Measurements from ENCODE around the gene GPHN.

Gene GPHN

GRCh38 chr14:66923251-66923650 is 415.3 kb downstream of the GPHN start:
- DNase-seq: no peak

- DNase-seq: no peak
Measured at GRCh38 chr14:66939409-66939808, 431.5 kb downstream of the GPHN start.

GRCh38 chr14:66944872-66945271 is 436.9 kb downstream of the GPHN start:
- no peak for DNase-seq

GRCh38 chr14:66955159-66955558 is 447.2 kb downstream of the GPHN start:
- no peak for DNase-seq

- no peak for DNase-seq
Measured at GRCh38 chr14:66959437-66960050, 451.6 kb downstream of the GPHN start.

GRCh38 chr14:66965831-66966230 is 457.9 kb downstream of the GPHN start:
- DNase-seq: no peak

GRCh38 chr14:66972469-66972868 is 464.5 kb downstream of the GPHN start:
- DNase-seq: no peak

- DNase-seq: no peak
Measured at GRCh38 chr14:66974397-66975025, 466.6 kb downstream of the GPHN start.

GRCh38 chr14:66975251-66975650 is 467.3 kb downstream of the GPHN start:
- no peak for DNase-seq

- no peak for DNase-seq
Measured at GRCh38 chr14:66979101-66979974, 471.4 kb downstream of the GPHN start.

GRCh38 chr14:66982247-66982646 is 474.3 kb downstream of the GPHN start:
- no peak for DNase-seq

GRCh38 chr14:66992776-66993175 is 484.8 kb downstream of the GPHN start:
- DNase-seq: no peak

GRCh38 chr14:66993512-66993911 is 485.6 kb downstream of the GPHN start:
- no peak for DNase-seq

- DNase-seq: no peak
Measured at GRCh38 chr14:66998013-66998412, 490.1 kb downstream of the GPHN start.

GRCh38 chr14:66999978-67000377 is 492.0 kb downstream of the GPHN start:
- DNase-seq: no peak

GRCh38 chr14:67002994-67003753 is 495.2 kb downstream of the GPHN start:
- DNase-seq: no peak

GRCh38 chr14:67004521-67004920 is 496.6 kb downstream of the GPHN start:
- DNase-seq: no peak

- no peak for DNase-seq
Measured at GRCh38 chr14:67010602-67011001, 502.7 kb downstream of the GPHN start.

- no peak for DNase-seq
Measured at GRCh38 chr14:67016856-67017255, 508.9 kb downstream of the GPHN start.

GRCh38 chr14:67018720-67019119 is 510.8 kb downstream of the GPHN start:
- no peak for DNase-seq

- no peak for DNase-seq
Measured at GRCh38 chr14:67019796-67020195, 511.8 kb downstream of the GPHN start.

Measured in nucleus accumbens (tissue), 56 donors.